ENCODE data around the gene ALDH18A1.
A peak's percentile ranks its signal among the peaks of the same experiment; 100 is the strongest.

Gene ALDH18A1

DNA sequence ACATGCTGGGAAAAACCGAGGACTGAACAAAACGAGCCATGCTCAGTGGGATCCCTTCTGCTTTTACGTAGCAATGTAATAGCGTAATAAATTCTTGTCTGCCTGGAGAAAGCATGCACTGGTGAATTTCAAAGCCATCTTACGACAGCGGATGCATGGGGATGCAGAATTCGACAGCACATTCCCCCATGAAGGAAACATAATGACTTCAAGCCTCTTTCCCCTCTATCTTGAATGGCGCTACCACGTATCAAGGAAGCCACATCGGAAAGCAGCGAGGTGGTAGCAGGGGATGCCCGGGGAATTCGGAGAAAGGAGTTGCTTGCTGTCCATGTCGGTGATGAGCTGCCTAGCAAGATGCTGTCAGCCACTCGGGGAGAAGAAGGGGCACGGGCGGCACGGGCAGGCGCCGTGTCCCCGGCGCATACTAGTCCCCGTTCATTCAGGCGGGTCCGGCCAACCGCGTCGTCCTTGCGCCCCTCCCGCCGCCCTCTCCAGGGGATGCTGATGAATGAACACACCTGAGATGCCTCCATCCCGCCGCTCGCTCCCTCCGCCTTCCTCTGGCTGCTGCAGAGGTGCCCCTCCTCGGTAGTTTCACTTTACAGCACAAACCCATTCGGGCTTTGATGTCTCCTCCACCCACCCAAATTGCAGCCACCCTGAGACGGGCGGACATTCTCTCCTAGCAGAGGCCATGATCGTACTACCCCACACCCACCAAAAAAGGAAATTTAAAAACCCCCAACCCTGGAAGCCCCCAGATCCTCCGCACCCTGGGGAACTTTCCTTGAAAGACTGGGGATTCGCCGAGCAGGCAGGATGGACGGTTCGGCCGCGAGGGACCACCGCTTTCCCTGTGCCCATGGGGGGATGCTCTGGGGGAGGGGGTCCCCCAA is 96.0 kb downstream of the ALDH18A1 start:
- Histone ChIP-seq H3K9me3 (ENCODE audit: low read length) (no peaks in the 10 kb centered on the region), H3K9me2 (ENCODE audit: low read depth, low read length) (no peaks in the 10 kb centered on the region), H3K4me1 (ENCODE audit: insufficient read depth, low read length, severe bottlenecking) (no peaks in the 10 kb centered on the region), H3K36me3 (ENCODE audit: insufficient read depth, low read length) (no peaks in the 10 kb centered on the region), H3K27ac (ENCODE audit: low read depth, low read length, poor library complexity, severe bottlenecking) (no peak overlapping the region), H3K27me3 (ENCODE audit: insufficient read depth, low read length) (no peaks in the 10 kb centered on the region), H3K4me2 (ENCODE audit: low read length) (peak overlapping the region; percentile 96), H2AFZ (ENCODE audit: low read length) (no peak overlapping the region), H3K79me2 (ENCODE audit: insufficient read depth, low read length) (no peaks in the 10 kb centered on the region), H3K9ac (ENCODE audit: low read length) (peak overlapping the region; percentile 56; the same call in 1 of the 2 replicates), H3K4me3 (ENCODE audit: low read depth, low read length, poor library complexity, severe bottlenecking) (peak overlapping the region; percentile 74), H4K20me1 (ENCODE audit: insufficient read depth, low read length) (no peaks in the 10 kb centered on the region), H3F3A (ENCODE audit: insufficient read depth, low read length) (no peaks in the 10 kb centered on the region)
- no peak for TF ChIP-seq EZH2 (IDR thresholded peaks at IDR 0.05; ENCODE audit: borderline replicate concordance, low read length)
- TF ChIP-seq, protein P1, sequence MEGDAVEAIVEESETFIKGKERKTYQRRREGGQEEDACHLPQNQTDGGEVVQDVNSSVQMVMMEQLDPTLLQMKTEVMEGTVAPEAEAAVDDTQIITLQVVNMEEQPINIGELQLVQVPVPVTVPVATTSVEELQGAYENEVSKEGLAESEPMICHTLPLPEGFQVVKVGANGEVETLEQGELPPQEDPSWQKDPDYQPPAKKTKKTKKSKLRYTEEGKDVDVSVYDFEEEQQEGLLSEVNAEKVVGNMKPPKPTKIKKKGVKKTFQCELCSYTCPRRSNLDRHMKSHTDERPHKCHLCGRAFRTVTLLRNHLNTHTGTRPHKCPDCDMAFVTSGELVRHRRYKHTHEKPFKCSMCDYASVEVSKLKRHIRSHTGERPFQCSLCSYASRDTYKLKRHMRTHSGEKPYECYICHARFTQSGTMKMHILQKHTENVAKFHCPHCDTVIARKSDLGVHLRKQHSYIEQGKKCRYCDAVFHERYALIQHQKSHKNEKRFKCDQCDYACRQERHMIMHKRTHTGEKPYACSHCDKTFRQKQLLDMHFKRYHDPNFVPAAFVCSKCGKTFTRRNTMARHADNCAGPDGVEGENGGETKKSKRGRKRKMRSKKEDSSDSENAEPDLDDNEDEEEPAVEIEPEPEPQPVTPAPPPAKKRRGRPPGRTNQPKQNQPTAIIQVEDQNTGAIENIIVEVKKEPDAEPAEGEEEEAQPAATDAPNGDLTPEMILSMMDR (IDR thresholded peaks at IDR 0.05; ENCODE audit: low read length) = no peak

GRCh38 chr10:95559896-95560277 is 96.6 kb downstream of the ALDH18A1 start:
- Histone ChIP-seq H3K4me2 (ENCODE audit: low read length) (no peak overlapping the region), H4K20me1 (ENCODE audit: insufficient read depth, low read length) (no peaks in the 10 kb centered on the region), H3K79me2 (ENCODE audit: insufficient read depth, low read length) (no peaks in the 10 kb centered on the region), H3F3A (ENCODE audit: insufficient read depth, low read length) (no peaks in the 10 kb centered on the region), H3K36me3 (ENCODE audit: insufficient read depth, low read length) (no peaks in the 10 kb centered on the region), H2AFZ (ENCODE audit: low read length) (no peak overlapping the region), H3K4me1 (ENCODE audit: insufficient read depth, low read length, severe bottlenecking) (no peaks in the 10 kb centered on the region), H3K9ac (ENCODE audit: low read length) (no peak overlapping the region), H3K27ac (ENCODE audit: low read depth, low read length, poor library complexity, severe bottlenecking) (no peak overlapping the region), H3K4me3 (ENCODE audit: low read depth, low read length, poor library complexity, severe bottlenecking) (no peak overlapping the region), H3K27me3 (ENCODE audit: insufficient read depth, low read length) (no peaks in the 10 kb centered on the region), H3K9me3 (ENCODE audit: low read length) (no peaks in the 10 kb centered on the region), H3K9me2 (ENCODE audit: low read depth, low read length) (no peaks in the 10 kb centered on the region)
- TF ChIP-seq EZH2 (IDR thresholded peaks at IDR 0.05; ENCODE audit: borderline replicate concordance, low read length) = no peak
- TF ChIP-seq, protein P1 (IDR thresholded peaks at IDR 0.05; ENCODE audit: low read length) = no peak

GRCh38 chr10:95559471-95559870 is 97.0 kb downstream of the ALDH18A1 start:
- no peak overlapping the region for H2AFZ ChIP-seq (ENCODE audit: low read length)
- TF ChIP-seq EZH2 (IDR thresholded peaks at IDR 0.05; ENCODE audit: borderline replicate concordance, low read length) = no peak
- TF ChIP-seq, protein P1 (IDR thresholded peaks at IDR 0.05; ENCODE audit: low read length) = no peak
- H3K9ac ChIP-seq (ENCODE audit: low read length) = no peak overlapping the region
- no peaks in the 10 kb centered on the region for H3F3A ChIP-seq (ENCODE audit: insufficient read depth, low read length)
- H3K4me3 ChIP-seq (ENCODE audit: low read depth, low read length, poor library complexity, severe bottlenecking) = no peak overlapping the region
- no peaks in the 10 kb centered on the region for H3K27me3 ChIP-seq (ENCODE audit: insufficient read depth, low read length)
- H3K9me2 ChIP-seq (ENCODE audit: low read depth, low read length) = no peaks in the 10 kb centered on the region
- H3K4me2 ChIP-seq (ENCODE audit: low read length) = no peak overlapping the region
- no peaks in the 10 kb centered on the region for H4K20me1 ChIP-seq (ENCODE audit: insufficient read depth, low read length)
- H3K36me3 ChIP-seq (ENCODE audit: insufficient read depth, low read length) = no peaks in the 10 kb centered on the region
- H3K4me1 ChIP-seq (ENCODE audit: insufficient read depth, low read length, severe bottlenecking) = no peaks in the 10 kb centered on the region
- H3K79me2 ChIP-seq (ENCODE audit: insufficient read depth, low read length) = no peaks in the 10 kb centered on the region
- H3K27ac ChIP-seq (ENCODE audit: low read depth, low read length, poor library complexity, severe bottlenecking) = no peak overlapping the region
- no peaks in the 10 kb centered on the region for H3K9me3 ChIP-seq (ENCODE audit: low read length)

Data from OCI-LY1 (cell line).